Panc1 (cell line): Measurements from ENCODE around the gene BOLA2B.
"Not testable (repeated sequence)": the region's sequence is repeated elsewhere in the genome, so short reads cannot be mapped to it uniquely, and the experiment has no call there.

Source experiments
- CTCF ChIP-seq: fragments of 450-650 bp; IDR thresholded peaks from 2 replicates; pipeline ENCODE4 v1.5.1; 2017; ENCODE audit warnings: mild to moderate bottlenecking
- POLR2AphosphoS5 ChIP-seq: IDR thresholded peaks from 2 replicates; pipeline ENCODE4 v1.6.1; 2012; ENCODE audit warnings: mild to moderate bottlenecking, low read depth, low read length, moderate library complexity
- TCF7L2 ChIP-seq: IDR thresholded peaks from 2 replicates; pipeline ENCODE4 v1.6.1; 2011; ENCODE audit warnings: mild to moderate bottlenecking, low read depth, low read length, inconsistent platforms

GRCh38 chr16:30206252-30206651 lies 12.8 kb upstream of the BOLA2B start:
- not testable (repeated sequence) for TF ChIP-seq POLR2AphosphoS5, CTCF, TCF7L2
